ENCODE data around the gene DRC1. TPM values are rescaled to one million over a fixed set of nuclear protein-coding genes. Genes with fewer than 3 reads are reported as not detected.

Gene DRC1
- total RNA-seq, 3 donors from 2014 or later: not detected

DNA sequence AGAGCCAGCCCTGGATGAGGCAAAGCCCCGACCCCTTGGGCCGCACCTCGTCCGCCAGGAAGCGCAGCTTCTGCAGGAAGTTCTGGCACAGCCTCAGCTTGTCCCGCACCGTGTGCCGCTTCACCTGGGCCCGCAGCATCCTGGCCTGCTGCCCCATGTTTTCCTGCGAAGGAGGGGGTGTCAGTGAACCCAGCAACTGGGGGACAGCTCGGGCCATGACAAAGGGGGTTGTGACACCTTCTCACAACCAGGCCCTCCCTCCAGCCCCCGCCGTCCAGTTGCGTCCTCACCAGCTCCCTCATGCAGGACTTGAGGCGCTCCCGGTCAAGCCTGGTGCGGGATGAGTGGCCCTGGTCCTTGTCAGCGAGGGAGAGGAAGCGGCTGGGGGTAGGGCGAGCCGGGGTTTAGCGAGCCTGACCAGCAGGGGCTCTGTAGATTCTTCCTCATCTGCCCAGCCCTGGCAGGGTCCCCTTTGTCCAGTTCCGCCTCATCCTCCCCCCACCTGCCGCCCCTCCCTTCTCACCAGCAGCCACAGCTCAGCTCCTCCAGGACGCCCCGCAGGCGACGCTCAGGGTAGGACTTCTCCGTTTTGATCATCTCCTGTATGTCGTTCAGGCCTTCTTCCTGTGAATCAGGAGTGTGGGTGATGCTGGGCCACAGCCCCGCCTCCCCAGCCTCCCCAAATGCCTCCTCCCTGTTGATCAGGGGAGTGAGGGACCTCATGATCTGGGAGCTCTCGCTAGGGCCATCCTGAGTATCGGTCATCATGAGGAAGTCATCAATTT, 75.6 kb downstream of the DRC1 start:
- no peak for DNase-seq (ENCODE audit: low spot score in 2 of 2)
- H3K4me3 ChIP-seq: no peak overlapping the region
- H3K9me3 ChIP-seq: no peaks in the 10 kb centered on the region
- H3K27me3 ChIP-seq: no peaks in the 10 kb centered on the region
- intact Hi-C loops (cut with DNase I; ENCODE audit: low total_unique reads): no loop called here
- TF ChIP-seq, protein P1, sequence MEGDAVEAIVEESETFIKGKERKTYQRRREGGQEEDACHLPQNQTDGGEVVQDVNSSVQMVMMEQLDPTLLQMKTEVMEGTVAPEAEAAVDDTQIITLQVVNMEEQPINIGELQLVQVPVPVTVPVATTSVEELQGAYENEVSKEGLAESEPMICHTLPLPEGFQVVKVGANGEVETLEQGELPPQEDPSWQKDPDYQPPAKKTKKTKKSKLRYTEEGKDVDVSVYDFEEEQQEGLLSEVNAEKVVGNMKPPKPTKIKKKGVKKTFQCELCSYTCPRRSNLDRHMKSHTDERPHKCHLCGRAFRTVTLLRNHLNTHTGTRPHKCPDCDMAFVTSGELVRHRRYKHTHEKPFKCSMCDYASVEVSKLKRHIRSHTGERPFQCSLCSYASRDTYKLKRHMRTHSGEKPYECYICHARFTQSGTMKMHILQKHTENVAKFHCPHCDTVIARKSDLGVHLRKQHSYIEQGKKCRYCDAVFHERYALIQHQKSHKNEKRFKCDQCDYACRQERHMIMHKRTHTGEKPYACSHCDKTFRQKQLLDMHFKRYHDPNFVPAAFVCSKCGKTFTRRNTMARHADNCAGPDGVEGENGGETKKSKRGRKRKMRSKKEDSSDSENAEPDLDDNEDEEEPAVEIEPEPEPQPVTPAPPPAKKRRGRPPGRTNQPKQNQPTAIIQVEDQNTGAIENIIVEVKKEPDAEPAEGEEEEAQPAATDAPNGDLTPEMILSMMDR (IDR thresholded peaks at IDR 0.05): no peak
- no peak for TF ChIP-seq POLR2A (IDR thresholded peaks at IDR 0.05)
- no peak for TF ChIP-seq POLR2AphosphoS5 (IDR thresholded peaks at IDR 0.05)
- H3K36me3 ChIP-seq: no peaks in the 10 kb centered on the region
- no peaks in the 10 kb centered on the region for H3K4me1 ChIP-seq
- no peak overlapping the region for H3K27ac ChIP-seq

DNA sequence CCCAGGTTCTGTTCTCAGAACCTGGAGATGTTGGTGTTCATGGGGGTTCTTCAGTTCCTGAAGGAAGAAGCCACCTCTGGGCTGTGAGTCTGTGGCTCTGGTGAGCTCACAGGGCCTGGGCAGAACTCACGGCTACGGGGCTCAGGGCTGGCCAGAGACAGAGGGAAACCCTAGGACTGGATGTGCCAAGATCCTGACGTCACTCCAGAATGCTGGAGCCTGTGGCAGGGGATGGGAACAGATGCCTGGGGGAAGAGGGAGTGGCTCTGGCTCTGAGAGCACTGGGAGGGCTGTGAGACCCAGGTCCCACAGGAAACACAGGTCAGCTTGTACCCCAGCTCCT, 76.2 kb downstream of the DRC1 start, which contains the start of gene OTOF:
OTOF (minus strand) TSS at position 214 of the 343 bp plus-strand sequence.
- TF ChIP-seq, protein P1 (IDR thresholded peaks at IDR 0.05): no peak
- TF ChIP-seq POLR2A (IDR thresholded peaks at IDR 0.05): no peak
- TF ChIP-seq POLR2AphosphoS5 (IDR thresholded peaks at IDR 0.05): no peak
- Histone ChIP-seq H3K9me3 (no peaks in the 10 kb centered on the region), H3K27me3 (no peaks in the 10 kb centered on the region), H3K4me1 (no peaks in the 10 kb centered on the region), H3K4me3 (no peak within 1 kb of the TSS), H3K27ac (no peak within 1 kb of the TSS), H3K36me3 (no peaks in the 10 kb centered on the region)
- no peak for DNase-seq (ENCODE audit: low spot score in 2 of 2)
- intact Hi-C loops (cut with DNase I; ENCODE audit: low total_unique reads): no loop called here

DNA sequence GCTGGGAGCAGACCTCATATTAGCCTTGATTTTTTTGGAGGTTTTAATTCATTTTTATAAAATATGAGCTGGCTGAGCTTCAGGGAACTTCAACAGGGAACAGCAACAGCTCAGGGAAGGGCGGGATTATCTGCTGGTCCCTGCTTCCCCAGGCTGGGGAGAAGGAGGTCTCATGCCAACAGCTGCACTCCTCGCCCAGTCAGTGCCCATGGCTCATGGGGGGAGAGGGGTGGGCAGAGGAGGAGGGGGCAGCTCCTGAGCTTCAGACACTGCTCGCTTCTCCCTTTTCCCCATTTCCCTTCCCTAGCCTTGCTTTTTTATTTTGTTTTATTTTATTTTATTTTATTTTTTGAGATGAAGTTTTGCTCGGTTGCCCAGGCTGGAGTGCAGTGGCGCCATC, 76.6 kb downstream of the DRC1 start:
- Histone ChIP-seq H3K27me3 (no peaks in the 10 kb centered on the region), H3K36me3 (no peaks in the 10 kb centered on the region), H3K27ac (no peak overlapping the region), H3K4me1 (no peaks in the 10 kb centered on the region), H3K4me3 (no peak overlapping the region), H3K9me3 (no peaks in the 10 kb centered on the region)
- intact Hi-C loops (cut with DNase I; ENCODE audit: low total_unique reads): no loop called here
- DNase-seq (ENCODE audit: low spot score in 2 of 2): no peak
- TF ChIP-seq POLR2A (IDR thresholded peaks at IDR 0.05) (no peak), POLR2AphosphoS5 (IDR thresholded peaks at IDR 0.05) (no peak)
- TF ChIP-seq, protein P1 (IDR thresholded peaks at IDR 0.05): no peak

DNA sequence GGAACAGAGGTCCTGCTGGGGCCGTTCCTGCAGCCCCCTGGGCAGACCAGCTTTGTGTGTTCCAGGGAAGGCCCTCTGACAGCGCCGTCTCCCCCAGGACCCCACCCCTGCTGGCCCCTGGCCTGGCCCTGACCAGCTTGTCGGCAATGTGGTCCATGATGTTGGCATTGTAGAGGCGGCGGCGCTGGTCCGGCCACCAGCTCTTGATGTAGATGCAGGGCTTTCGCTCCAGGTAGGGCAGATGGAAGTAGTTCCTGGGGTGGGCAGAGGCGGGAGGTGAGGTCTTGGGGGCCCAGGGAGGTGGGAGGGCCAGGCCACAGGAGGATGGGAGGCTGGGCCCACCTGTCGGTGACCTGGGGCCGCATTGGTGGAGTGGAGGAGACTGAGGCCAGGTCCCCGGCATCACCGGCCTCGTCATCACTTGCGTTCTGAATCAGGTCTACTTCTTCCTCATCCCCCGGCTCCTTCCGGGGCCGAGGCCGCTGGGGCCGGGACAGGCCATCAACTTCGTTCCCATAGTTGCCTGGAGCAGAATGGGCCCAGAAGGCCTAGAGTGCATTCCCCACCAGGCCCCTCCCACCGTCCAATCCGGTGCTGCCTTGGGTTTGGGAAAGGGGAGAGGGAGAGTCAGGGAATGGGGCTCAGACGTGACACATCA, 77.5 kb downstream of the DRC1 start:
- TF ChIP-seq POLR2AphosphoS5 (IDR thresholded peaks at IDR 0.05) (no peak), POLR2A (IDR thresholded peaks at IDR 0.05) (no peak)
- TF ChIP-seq, protein P1 (IDR thresholded peaks at IDR 0.05): no peak

More for the DNA sequence above, 77.5 kb downstream of the DRC1 start:
- H3K36me3 ChIP-seq: no peaks in the 10 kb centered on the region
- intact Hi-C loops (cut with DNase I; ENCODE audit: low total_unique reads): no loop called here
- no peak overlapping the region for H3K27ac ChIP-seq
- H3K9me3 ChIP-seq: no peaks in the 10 kb centered on the region
- no peaks in the 10 kb centered on the region for H3K27me3 ChIP-seq
- H3K4me1 ChIP-seq: no peaks in the 10 kb centered on the region
- H3K4me3 ChIP-seq: no peak overlapping the region
- DNase-seq (ENCODE audit: low spot score in 2 of 2): no peak
